Loucy (cell line): Measurements from ENCODE around the gene INHBB.

Experiments used
- H2AFZ ChIP-seq: fragments of 200-600 bp; sonication (generic); 2 replicates; pipeline ENCODE4 v1.6.0; 2016; ENCODE audit warnings: antibody characterized with exemption, mild to moderate bottlenecking, low read length, moderate library complexity
- H3F3A ChIP-seq: fragments of 200-600 bp; 2 replicates; pipeline ENCODE4 v1.6.0; 2016; ENCODE audit warnings: antibody characterized with exemption, low read depth, mild to moderate bottlenecking
- H3K27me3 ChIP-seq: fragments of 200-600 bp; sonication (generic); 2 replicates; pipeline ENCODE4 v1.6.1; 2014; ENCODE audit warnings: low read length, mild to moderate bottlenecking; ENCODE audit not compliant: insufficient read depth, poor library complexity, severe bottlenecking
- H3K36me3 ChIP-seq: fragments of 200-600 bp; sonication (generic); 2 replicates; pipeline ENCODE4 v1.6.1; 2016; ENCODE audit warnings: low read length; ENCODE audit not compliant: insufficient read depth
- H3K4me1 ChIP-seq: fragments of 200-600 bp; sonication (generic); 2 replicates; pipeline ENCODE4 v1.5.1; 2014; ENCODE audit warnings: low read length, mild to moderate bottlenecking; ENCODE audit not compliant: insufficient read depth, poor library complexity, severe bottlenecking
- H3K4me2 ChIP-seq: fragments of 200-600 bp; sonication (generic); 2 replicates; pipeline ENCODE4 v1.6.0; 2014; ENCODE audit warnings: antibody characterized with exemption, low read length, low read depth, mild to moderate bottlenecking; ENCODE audit not compliant: poor library complexity, severe bottlenecking
- H3K4me3 ChIP-seq: fragments of 200-600 bp; sonication (generic); 2 replicates; pipeline ENCODE4 v1.5.1; 2014; ENCODE audit warnings: low read length, mild to moderate bottlenecking, mixed read lengths; ENCODE audit not compliant: poor library complexity, severe bottlenecking
- H3K79me2 ChIP-seq: fragments of 200-600 bp; sonication (generic); 2 replicates; pipeline ENCODE4 v1.6.1; 2014; ENCODE audit warnings: low read length; ENCODE audit not compliant: insufficient read depth
- H3K9ac ChIP-seq: fragments of 200-600 bp; sonication (generic); 2 replicates; pipeline ENCODE4 v1.6.0; 2014; ENCODE audit warnings: mild to moderate bottlenecking, low read depth, low read length, moderate library complexity; ENCODE audit not compliant: poor library complexity, severe bottlenecking
- H3K9me2 ChIP-seq: fragments of 200-600 bp; sonication (generic); replicated peaks from 2 replicates; pipeline ENCODE4 v1.6.1; 2016; ENCODE audit warnings: low read depth, low read length, mixed read lengths
- H3K9me3 ChIP-seq: fragments of 200-600 bp; sonication (generic); 2 replicates; pipeline ENCODE4 v1.6.1; 2014; ENCODE audit warnings: mild to moderate bottlenecking, antibody characterized with exemption, low read length, low read depth; ENCODE audit not compliant: insufficient read depth
- H4K20me1 ChIP-seq: fragments of 200-600 bp; sonication (generic); 2 replicates; pipeline ENCODE4 v1.6.0; 2014; ENCODE audit warnings: antibody characterized with exemption, low read length, mild to moderate bottlenecking; ENCODE audit not compliant: insufficient read depth, poor library complexity, severe bottlenecking
- CTCF ChIP-seq: fragments of 200-600 bp; sonication (generic); conservative IDR thresholded peaks from 2 replicates; pipeline ENCODE4 v1.5.1; 2014; ENCODE audit warnings: mild to moderate bottlenecking, antibody characterized with exemption, low read length
- EZH2phosphoT487 ChIP-seq: fragments of 200-600 bp; IDR thresholded peaks from 2 replicates; pipeline ENCODE4 v1.6.1; 2018; ENCODE audit warnings: antibody characterized with exemption, mild to moderate bottlenecking, moderate library complexity, borderline replicate concordance

INHBB gene

GRCh38 chr2:120352696-120353590 is 7.0 kb downstream of the INHBB start:
- H2AFZ ChIP-seq: no peak overlapping the region
- H4K20me1 ChIP-seq: no peaks in the 10 kb centered on the region
- no peaks in the 10 kb centered on the region for H3K36me3 ChIP-seq
- H3K4me2 ChIP-seq: no peak overlapping the region
- no peak for TF ChIP-seq EZH2phosphoT487
- TF ChIP-seq CTCF: no peak
- no peaks in the 10 kb centered on the region for H3K9me3 ChIP-seq
- H3K27me3 ChIP-seq: no peaks in the 10 kb centered on the region
- no peaks in the 10 kb centered on the region for H3K4me1 ChIP-seq
- H3K4me3 ChIP-seq: no peak overlapping the region
- H3F3A ChIP-seq: no peaks in the 10 kb centered on the region
- no peaks in the 10 kb centered on the region for H3K9me2 ChIP-seq
- H3K9ac ChIP-seq: no peak overlapping the region
- H3K79me2 ChIP-seq: no peaks in the 10 kb centered on the region

GRCh38 chr2:120353591-120353898 is 7.6 kb downstream of the INHBB start:
- no peaks in the 10 kb centered on the region for H3K36me3 ChIP-seq
- H3K9me2 ChIP-seq: no peaks in the 10 kb centered on the region
- H3K27me3 ChIP-seq: no peaks in the 10 kb centered on the region
- H3K4me2 ChIP-seq: no peak overlapping the region
- H2AFZ ChIP-seq: no peak overlapping the region
- no peak overlapping the region for H3K4me3 ChIP-seq
- H3K9me3 ChIP-seq: no peaks in the 10 kb centered on the region
- H3K79me2 ChIP-seq: no peaks in the 10 kb centered on the region
- H3K9ac ChIP-seq: no peak overlapping the region
- H3K4me1 ChIP-seq: no peaks in the 10 kb centered on the region
- no peaks in the 10 kb centered on the region for H4K20me1 ChIP-seq
- TF ChIP-seq CTCF: no peak
- no peak for TF ChIP-seq EZH2phosphoT487
- H3F3A ChIP-seq: no peaks in the 10 kb centered on the region

GRCh38 chr2:120353931-120354330 is 8.0 kb downstream of the INHBB start:
- no peak overlapping the region for H3K4me3 ChIP-seq
- H3K27me3 ChIP-seq: no peaks in the 10 kb centered on the region
- H4K20me1 ChIP-seq: no peaks in the 10 kb centered on the region
- H3K79me2 ChIP-seq: no peaks in the 10 kb centered on the region
- no peaks in the 10 kb centered on the region for H3K4me1 ChIP-seq
- no peaks in the 10 kb centered on the region for H3K36me3 ChIP-seq
- H2AFZ ChIP-seq: no peak overlapping the region
- no peak overlapping the region for H3K9ac ChIP-seq
- H3K9me2 ChIP-seq: no peaks in the 10 kb centered on the region
- TF ChIP-seq CTCF: no peak
- TF ChIP-seq EZH2phosphoT487: no peak
- no peak overlapping the region for H3K4me2 ChIP-seq
- H3F3A ChIP-seq: no peaks in the 10 kb centered on the region
- no peaks in the 10 kb centered on the region for H3K9me3 ChIP-seq
